ENCODE data around the gene MAN1A2.
"Not testable (repeated sequence)": the region's sequence is repeated elsewhere in the genome, so short reads cannot be mapped to it uniquely, and the experiment has no call there.

MAN1A2 gene

GRCh38 chr1:117367046-117368025, at the start of gene MAN1A2:
TSS of gene MAN1A2 (plus strand) at chr1:117367449. CDS start at chr1:117368184, 735 bp downstream.
- DNase-seq = peak; percentile 85

GRCh38 chr1:117318011-117318410, 49.2 kb upstream of the MAN1A2 start:
- no peak for DNase-seq

- DNase-seq = no peak
These were observed 48.8 kb upstream of the MAN1A2 start for GRCh38 chr1:117318426-117318825.

- DNase-seq = no peak
These were observed 46.7 kb upstream of the MAN1A2 start for GRCh38 chr1:117320515-117320914.

GRCh38 chr1:117321680-117322609, 45.3 kb upstream of the MAN1A2 start:
- DNase-seq = no peak

- no peak for DNase-seq
These were observed 42.9 kb upstream of the MAN1A2 start for GRCh38 chr1:117324357-117324756.

- DNase-seq = not testable (repeated sequence)
These were observed 41.2 kb upstream of the MAN1A2 start for GRCh38 chr1:117326035-117326434.

- no peak for DNase-seq
These were observed 40.2 kb upstream of the MAN1A2 start for GRCh38 chr1:117327011-117327410.

GRCh38 chr1:117335376-117336086, 31.7 kb upstream of the MAN1A2 start:
- no peak for DNase-seq

- DNase-seq = no peak
These were observed 31.0 kb upstream of the MAN1A2 start for GRCh38 chr1:117336088-117336817.

- DNase-seq = peak; percentile 5
These were observed 27.2 kb upstream of the MAN1A2 start for GRCh38 chr1:117339866-117340700.

GRCh38 chr1:117341123-117341522, 26.1 kb upstream of the MAN1A2 start:
- DNase-seq = no peak

- no peak for DNase-seq
These were observed 24.9 kb upstream of the MAN1A2 start for GRCh38 chr1:117342397-117342796.

- DNase-seq = no peak
These were observed 20.9 kb upstream of the MAN1A2 start for GRCh38 chr1:117346206-117346928.

- DNase-seq = no peak
These were observed 19.3 kb upstream of the MAN1A2 start for GRCh38 chr1:117347907-117348306.

- DNase-seq = not testable (repeated sequence)
These were observed 14.6 kb upstream of the MAN1A2 start for GRCh38 chr1:117352695-117353094.

- DNase-seq = not testable (repeated sequence)
These were observed 9.2 kb upstream of the MAN1A2 start for GRCh38 chr1:117357833-117358603.

GRCh38 chr1:117358604-117358887, 8.7 kb upstream of the MAN1A2 start:
- not testable (repeated sequence) for DNase-seq

- no peak for DNase-seq
These were observed 7.5 kb upstream of the MAN1A2 start for GRCh38 chr1:117359561-117360289.

Data from CD4-positive, alpha-beta T cell treated with Interferon gamma for 1 hour (primary cell).